Measurements from ENCODE around the gene TMEM213.

The TMEM213 gene

DNA sequence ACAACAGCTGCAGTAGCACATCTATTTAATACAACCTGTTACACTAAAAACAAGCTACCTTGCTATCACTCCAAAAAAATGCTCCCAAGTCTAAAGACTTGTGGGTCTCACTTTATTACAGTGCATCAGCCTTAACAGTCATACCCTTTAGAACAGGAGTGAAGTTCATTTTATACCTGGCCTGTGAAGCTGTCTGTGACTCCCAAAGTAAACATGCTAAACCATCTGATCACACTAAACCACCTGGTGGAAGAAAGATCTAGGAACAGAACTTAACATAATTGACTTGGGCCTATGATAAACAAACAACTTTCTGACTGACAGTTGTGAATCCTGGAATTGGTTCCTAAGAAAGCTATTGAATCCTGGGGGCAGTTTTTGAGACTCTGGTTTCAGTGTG is 81.1 kb downstream of the TMEM213 start:
- no peak for DNase-seq

DNA sequence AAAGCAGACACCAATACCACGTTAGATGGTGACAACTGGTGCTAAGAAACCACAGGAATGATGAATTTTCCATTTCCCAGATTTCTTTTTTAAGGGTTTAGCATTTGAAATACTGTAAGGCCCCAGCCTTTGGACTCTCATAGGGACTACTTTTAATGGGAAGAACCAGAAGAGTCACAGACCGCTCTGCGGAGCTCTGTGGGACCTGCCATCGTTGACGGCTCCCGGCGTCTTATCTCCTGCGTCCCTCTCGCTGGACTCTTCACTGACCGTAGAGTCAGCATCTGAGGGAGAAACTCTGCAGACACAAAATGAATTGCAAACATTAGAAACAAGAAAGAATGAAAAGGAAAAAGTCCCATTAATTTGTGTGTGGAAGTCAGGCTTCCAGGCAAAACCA is 81.6 kb downstream of the TMEM213 start:
- no peak for DNase-seq

DNA sequence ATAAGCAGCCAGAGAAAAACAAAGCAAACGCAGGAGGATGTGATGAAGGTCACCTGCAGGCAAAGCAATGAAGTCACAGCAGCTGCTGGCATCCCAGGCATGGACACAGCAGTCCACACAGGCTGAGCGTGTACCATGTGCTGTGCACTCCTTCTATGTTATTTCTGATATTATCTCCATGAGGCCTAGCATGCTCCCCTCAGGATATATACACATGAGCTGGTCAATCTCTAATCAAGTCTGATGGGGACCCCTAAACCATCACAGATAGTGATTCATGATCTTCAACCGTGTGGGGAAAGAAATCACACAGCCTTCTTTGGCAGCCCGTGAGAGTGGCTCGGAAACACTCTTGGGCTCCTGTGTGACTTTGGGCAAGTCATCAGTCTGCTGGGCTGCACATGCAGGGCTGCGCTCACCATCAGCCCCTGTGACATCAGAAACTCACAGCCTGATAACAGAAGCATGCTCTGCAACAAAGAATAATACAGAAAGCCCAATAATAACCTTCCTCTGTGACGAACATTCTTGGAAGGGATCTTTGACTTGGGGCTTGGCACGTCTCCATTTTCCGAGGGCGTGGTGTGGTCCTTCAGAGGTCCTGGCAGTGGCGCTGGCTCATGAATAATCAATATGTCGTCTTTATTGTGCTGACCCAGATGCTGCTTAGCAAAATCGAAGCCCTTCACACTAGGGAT is 83.2 kb downstream of the TMEM213 start:
- DNase-seq, result no peak

DNA sequence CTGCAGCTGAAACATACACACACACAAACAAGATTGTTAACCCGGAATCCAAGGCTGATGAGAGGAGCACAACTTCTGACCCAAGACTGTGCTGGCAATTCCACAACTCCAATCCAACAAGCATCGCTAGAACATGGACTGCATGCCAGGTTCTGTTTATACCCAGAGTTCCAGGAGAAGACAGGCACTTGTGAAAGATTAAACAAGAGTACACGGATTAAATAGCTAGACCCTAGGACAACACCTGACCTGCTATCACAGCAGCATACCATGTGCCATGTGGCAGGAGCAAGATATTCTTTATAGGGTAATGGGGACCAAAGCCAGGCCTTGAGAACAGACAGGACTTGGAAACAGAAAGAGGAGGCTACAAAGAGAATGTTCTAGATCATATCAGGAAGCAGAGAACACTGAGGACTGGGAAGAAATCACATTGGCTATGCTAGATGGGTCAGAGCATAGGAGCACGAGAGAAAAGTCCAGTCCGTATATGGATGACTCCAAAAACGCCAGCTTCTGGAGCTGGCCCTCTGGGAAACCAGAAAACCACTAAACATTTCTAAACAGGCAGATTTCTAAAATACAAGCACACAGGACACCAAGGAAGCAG is 83.9 kb downstream of the TMEM213 start:
- DNase-seq, result no peak

DNA sequence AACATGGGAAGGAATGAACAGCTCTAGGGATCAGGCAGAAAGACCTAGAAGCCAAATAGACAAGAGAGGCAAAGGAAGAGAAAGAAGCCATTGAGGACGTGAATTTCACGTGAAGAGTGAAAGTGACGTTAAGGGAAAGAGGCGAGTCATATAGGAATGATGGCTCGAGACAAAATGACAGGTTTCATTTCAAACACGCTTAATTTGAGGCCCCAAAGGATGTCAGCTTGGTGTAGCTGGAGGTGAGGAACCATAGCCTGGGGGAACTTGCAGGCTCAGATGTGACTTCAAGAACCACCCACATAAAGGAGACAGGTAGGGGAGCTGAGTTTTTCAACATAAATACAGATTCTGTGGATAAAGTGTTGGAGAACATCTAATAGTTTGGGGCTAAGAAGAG is 84.5 kb downstream of the TMEM213 start:
- no peak for DNase-seq

DNA sequence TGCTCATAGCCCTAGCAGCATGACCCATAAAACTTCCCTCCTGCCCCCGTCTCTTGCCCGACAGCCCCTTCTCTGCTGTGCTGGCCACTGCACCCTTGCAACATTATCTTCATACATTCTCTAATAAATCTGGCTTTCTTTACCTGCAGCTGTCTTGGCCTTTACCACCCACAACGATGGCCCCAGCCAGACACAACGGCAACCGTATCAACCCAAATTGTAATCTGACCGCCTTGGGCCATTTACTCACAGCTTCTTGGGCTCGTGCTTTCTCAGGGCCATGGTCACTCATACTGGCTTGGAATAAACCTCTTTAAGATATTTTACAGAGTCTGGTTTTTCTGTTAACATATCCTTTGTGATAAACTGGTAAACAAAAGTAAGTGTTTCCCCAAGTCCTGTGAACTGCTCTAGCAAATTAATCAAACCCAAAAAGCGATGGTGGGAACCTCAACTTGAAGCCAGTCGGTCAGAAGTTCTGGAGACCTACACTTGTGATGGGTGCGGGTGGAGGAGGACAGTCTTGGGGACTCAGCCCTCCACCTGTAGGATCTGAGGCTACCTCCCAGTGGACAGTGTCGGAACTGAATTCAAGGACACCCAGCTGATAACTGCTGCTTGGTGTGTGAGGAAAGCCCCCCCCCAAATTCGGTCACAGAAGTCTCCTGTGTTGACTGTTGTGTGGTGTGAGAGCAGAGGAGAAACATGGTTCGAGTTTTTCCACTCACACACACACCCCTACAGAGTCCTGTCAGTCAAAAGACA is 87.8 kb downstream of the TMEM213 start:
- DNase-seq, result no peak

DNA sequence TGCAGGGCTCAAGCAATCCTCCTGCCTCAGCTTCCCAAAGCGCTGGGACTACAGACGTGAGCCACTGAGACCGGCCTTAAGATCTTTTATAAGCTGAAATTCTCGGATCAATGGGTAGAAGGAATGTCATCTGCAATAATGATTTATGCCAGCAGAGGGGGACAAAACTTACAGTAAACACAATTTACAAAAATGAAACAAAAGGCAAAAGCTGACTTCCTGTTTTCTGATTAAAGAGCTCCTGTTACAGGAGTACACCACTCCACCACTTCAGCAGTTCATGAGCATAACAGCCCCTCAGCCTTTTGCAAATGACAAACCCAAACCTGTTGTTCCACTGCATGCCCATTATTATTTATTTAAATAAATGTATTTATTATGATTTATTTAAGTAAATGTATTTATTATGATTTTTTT is 88.7 kb downstream of the TMEM213 start:
- DNase-seq, result peak; percentile 65

DNA sequence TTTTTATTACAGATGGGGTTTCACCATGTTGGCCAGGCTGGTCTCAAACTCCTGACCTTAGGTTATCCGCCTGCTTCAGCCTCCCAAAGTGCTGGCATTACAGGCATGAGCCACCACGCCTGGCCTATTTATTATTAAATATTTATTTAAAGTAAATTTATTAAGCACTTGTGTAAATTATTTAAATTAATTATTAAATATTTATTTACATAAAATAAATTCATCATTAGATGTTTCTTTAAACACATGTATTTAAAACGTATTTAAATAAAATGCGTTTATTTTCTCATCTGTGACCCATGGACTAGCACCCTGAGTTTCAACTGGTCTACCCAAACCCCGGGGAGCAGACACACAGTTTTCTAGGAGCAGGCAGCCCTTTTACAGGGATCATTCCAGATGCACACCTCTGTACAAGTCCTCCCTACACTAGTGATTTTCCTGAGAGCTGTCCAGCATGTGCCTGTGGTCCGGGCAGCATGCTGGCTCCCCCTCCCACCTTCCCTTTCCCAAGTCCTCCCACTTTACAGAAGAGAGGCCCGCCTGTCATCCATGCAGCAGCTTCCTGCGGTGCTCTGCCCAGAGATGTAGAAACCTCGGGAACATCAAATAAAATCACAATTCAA is 89.4 kb downstream of the TMEM213 start:
- DNase-seq, result no peak

Data from GDM1 (cell line).